Stimulated activated effector memory CD8-positive, alpha-beta T cell treated with anti-CD3 and anti-CD28 coated beads, Interleukin-12 subunit alpha, Interleukin-12 subunit beta, amount 100 ng/mL, for 72 hours (primary cell): ENCODE results near the gene LINGO1.
A peak's percentile ranks its signal among the peaks of the same experiment; 100 is the strongest.

Experiments
- ATAC-seq: fragments of 150-1000 bp; cut with Tn5 transposase; 2 replicates; pipeline ENCODE4 v1.10.0; 2021
- DNase-seq, 2 donors: peaks; one replicate each; pipeline ENCODE4 v3.0.0; 2021 to 2022; ENCODE audit warnings: low spot score in 2 of 2
- H3K27ac Mint-ChIP-seq: one replicate; pipeline ENCODE4 v1.8.0; 2022; ENCODE audit warnings: mild to moderate bottlenecking, mixed read lengths
- H3K36me3 Mint-ChIP-seq: one replicate; pipeline ENCODE4 v1.8.0; 2022; ENCODE audit warnings: mild to moderate bottlenecking, mixed read lengths
- H3K4me1 Mint-ChIP-seq: one replicate; pipeline ENCODE4 v1.8.0; 2022; ENCODE audit warnings: mixed read lengths
- H3K4me3 Mint-ChIP-seq: one replicate; pipeline ENCODE4 v1.8.0; 2022; ENCODE audit warnings: mild to moderate bottlenecking, mixed read lengths
- H3K9me3 Mint-ChIP-seq: one replicate; pipeline ENCODE4 v1.8.0; 2022; ENCODE audit warnings: mixed read lengths

The LINGO1 gene

DNA sequence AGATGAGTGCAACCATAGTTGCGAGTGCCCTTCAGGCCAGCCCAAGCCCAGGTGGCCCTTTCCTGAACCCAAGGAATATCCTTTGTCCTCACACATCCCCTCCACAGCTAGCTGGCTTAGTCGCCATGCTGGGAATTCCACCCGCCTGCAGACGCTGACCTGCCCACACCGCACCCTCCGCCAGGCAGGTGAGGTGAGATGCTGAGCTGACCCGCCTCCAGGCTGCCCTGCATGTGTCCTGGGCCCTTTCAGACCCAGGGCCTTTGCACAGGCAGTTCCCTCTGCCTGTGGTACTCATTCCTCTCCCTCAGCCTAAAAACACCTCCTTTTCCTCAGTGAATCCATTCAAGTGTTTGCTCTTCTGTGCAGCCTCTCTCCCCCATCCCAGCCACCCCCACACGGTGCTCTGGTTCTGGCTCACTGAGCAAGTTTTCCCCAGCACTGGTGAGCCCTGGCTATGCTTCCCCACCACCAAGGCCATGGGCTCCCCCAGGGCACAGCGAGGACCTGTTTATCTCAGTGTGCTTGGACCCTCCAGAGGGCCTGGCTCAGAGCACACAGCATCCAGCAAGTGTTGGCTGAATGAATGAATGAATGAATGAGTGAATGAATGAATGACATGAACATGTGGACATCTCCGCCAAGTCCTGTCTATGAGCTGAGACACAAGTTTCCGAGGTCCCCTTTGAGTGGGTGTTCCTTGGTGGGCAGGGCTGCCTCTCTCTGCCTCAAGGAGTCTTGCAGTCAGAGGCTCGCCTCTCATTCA lies 33.0 kb upstream of the LINGO1 start:
- H3K27ac Mint-ChIP-seq, result no peak overlapping the region
- H3K36me3 Mint-ChIP-seq, result no peaks in the 10 kb centered on the region
- no peak for DNase-seq
- H3K4me3 Mint-ChIP-seq, result no peak overlapping the region
- no peaks in the 10 kb centered on the region for H3K4me1 Mint-ChIP-seq
- ATAC-seq, result no peak
- H3K9me3 Mint-ChIP-seq, result no peaks in the 10 kb centered on the region

DNA sequence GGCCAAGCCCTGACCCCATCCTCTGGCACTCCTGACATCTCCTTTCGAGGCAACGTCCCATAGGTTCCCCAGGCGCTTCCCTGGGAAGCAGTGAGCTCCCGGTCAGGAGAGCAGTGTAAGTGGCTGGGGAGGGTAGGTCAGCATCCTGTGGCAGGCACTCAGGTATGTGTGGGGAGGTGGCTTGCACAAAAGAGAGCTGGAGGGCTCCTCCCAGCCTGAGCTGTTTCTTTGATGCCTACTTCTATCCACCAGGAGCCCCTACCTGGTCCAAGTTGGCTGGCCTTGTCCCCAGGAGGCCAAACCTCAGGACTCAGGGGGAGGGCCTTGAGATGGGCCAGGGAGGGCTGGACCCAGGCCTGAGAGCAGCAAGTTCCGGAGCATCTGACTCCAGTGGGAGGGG lies 31.7 kb upstream of the LINGO1 start:
- no peak overlapping the region for H3K27ac Mint-ChIP-seq
- ATAC-seq, result no peak
- H3K4me3 Mint-ChIP-seq, result no peak overlapping the region

GRCh38 chr15:77663256-77663655 lies 30.5 kb upstream of the LINGO1 start:
- H3K4me1 Mint-ChIP-seq, result no peaks in the 10 kb centered on the region
- ATAC-seq (no peak), DNase-seq (no peak)
- H3K27ac Mint-ChIP-seq, result no peak overlapping the region
- no peaks in the 10 kb centered on the region for H3K36me3 Mint-ChIP-seq
- H3K4me3 Mint-ChIP-seq, result no peak overlapping the region
- no peaks in the 10 kb centered on the region for H3K9me3 Mint-ChIP-seq

More for the DNA sequence above, 31.7 kb upstream of the LINGO1 start:
- H3K36me3 Mint-ChIP-seq, result no peaks in the 10 kb centered on the region
- no peaks in the 10 kb centered on the region for H3K9me3 Mint-ChIP-seq
- no peak for DNase-seq
- no peaks in the 10 kb centered on the region for H3K4me1 Mint-ChIP-seq

DNA sequence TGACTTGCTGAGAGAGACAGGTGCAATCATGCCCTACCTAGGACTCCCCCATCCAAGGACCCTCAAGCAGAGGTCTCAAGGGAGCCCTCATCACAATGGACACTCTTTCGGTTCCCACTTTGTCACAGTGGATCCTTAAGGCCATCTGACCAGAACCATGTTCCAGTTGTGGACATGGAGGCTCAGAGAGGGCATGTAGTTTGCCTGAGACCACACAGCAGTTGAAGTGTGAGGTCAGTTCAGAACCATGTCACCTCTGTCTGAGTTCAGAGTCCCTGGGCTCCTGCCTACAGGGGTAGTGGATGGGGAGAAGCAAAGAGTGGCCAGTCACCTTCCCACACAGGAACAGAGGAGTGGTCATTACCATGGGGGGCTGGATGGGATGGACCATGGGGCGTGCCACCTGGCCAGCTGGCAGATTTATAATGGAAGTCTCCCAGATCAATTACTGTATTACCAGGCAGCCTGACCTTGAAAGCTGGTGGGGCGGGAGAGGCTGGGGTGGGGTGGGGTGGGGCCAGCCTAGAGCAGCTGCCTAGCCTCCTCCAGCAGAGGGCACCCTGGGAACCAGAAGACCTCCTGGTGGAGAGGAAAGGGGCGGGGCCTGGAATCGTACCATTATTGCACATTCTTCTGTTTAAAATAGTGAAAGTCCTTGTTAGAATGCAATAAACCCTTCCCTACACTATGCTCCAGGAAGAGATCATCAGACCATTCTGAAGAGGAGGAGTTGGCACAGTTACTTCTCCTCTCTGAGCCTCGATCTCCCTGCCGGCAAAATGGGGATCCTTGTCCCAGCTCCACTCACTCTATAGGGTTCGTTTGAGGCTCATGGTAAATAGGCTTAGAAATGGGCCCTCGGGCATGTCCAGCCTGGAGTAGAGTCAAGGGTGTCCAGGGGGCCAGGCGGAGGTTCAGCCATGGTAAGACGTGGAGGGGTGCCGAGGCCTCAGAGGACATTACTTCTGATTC lies 26.9 kb upstream of the LINGO1 start:
- ATAC-seq (no peak), DNase-seq (peak in 1 of 2 donors; percentile 58)
- Mint-ChIP-seq H3K9me3 (no peaks in the 10 kb centered on the region), H3K4me3 (no peak overlapping the region), H3K36me3 (no peaks in the 10 kb centered on the region), H3K27ac (no peak overlapping the region), H3K4me1 (peaks cover 6% of the 10 kb centered on the region)

DNA sequence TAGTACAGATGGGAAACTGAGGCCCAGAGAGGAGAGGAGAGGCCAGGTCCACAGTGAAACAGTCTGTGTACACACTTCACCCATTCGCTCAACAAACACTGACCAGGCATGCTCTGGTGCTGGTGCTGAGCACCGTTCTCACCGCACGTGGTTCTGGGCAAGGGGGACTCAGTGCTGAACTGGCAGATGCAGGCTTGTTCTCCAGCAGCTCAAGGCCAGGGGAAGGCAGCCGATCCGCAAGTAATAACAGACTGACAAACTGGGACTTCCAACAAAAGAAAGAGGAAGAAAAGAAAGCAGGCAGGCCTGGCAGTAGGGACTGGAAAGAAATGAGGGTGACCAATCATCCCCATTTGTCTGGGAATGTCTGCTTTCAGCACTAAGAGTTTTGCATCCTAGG lies 25.6 kb upstream of the LINGO1 start:
- H3K27ac Mint-ChIP-seq, result no peak overlapping the region
- H3K4me3 Mint-ChIP-seq, result no peak overlapping the region

DNA sequence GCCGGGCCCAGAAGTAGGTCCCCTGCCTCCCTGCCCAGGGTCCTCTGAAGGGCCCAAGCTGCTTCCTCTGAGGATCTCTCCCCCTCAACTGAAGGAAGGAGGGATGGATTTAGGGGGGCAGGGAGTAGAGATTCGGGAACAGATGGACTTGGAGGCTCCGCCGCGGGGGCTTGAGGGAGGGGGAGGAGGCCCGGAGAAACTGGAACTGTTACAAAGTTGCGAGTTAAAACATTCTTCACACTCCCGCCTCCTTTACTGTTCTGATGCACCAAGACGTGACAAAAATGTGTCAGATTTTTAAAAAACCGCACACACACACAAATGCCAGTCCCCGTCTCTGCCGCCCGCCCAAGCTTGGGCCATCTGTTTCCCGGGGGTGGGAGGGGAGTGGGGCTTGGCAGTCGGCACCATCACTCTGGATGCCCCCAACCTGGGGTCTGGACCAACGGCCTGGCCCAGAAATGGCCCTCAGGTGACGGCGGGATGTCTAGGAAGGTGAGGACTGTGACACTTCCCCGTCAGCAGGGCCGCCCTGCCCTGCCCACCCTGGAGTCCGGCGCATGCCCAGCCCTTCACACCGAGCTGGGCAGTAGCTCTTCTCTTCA lies 25.0 kb upstream of the LINGO1 start:
- H3K4me3 Mint-ChIP-seq, result no peak overlapping the region
- DNase-seq, result no peak
- ATAC-seq, result no peak
- no peaks in the 10 kb centered on the region for H3K36me3 Mint-ChIP-seq
- H3K4me1 Mint-ChIP-seq, result peaks cover 6% of the 10 kb centered on the region
- H3K9me3 Mint-ChIP-seq, result no peaks in the 10 kb centered on the region
- H3K27ac Mint-ChIP-seq, result no peak overlapping the region

More for the DNA sequence above, 25.6 kb upstream of the LINGO1 start:
- ATAC-seq, result no peak
- no peaks in the 10 kb centered on the region for H3K9me3 Mint-ChIP-seq
- peaks cover 6% of the 10 kb centered on the region for H3K4me1 Mint-ChIP-seq
- DNase-seq, result no peak
- H3K36me3 Mint-ChIP-seq, result no peaks in the 10 kb centered on the region

DNA sequence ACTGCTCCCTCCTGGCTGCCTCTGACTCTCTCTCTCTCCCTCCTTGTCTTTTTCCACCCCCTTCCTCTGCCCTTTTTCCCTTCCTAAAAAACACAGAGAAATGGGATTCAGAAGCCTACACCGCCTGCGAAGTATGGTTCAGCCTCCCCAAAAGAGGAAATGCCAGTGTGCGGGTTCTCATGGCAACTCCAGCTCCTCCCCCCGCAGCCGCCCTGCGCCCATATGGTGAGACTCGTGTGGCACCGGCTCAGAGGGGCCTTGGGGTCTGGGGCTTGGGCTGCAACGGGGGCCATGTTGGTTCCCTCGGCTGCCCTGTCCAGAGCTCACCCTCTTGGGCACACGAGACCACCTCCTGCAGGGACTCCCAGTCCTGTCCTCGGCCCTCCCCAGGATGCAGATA lies 23.6 kb upstream of the LINGO1 start:
- no peak overlapping the region for H3K4me3 Mint-ChIP-seq

GRCh38 chr15:77654975-77655374 lies 22.3 kb upstream of the LINGO1 start:
- Mint-ChIP-seq H3K4me3 (no peak overlapping the region), H3K4me1 (peaks cover 6% of the 10 kb centered on the region), H3K36me3 (no peaks in the 10 kb centered on the region), H3K27ac (peak overlapping the region; percentile 69), H3K9me3 (no peaks in the 10 kb centered on the region)
- ATAC-seq, result no peak
- DNase-seq, result no peak

More for the DNA sequence above, 23.6 kb upstream of the LINGO1 start:
- H3K9me3 Mint-ChIP-seq, result no peaks in the 10 kb centered on the region
- no peak overlapping the region for H3K27ac Mint-ChIP-seq
- no peak for DNase-seq
- H3K36me3 Mint-ChIP-seq, result no peaks in the 10 kb centered on the region
- H3K4me1 Mint-ChIP-seq, result peaks cover 6% of the 10 kb centered on the region
- no peak for ATAC-seq

- ATAC-seq, result no peak
- peaks cover 6% of the 10 kb centered on the region for H3K4me1 Mint-ChIP-seq
Observed at GRCh38 chr15:77653832-77654480, 21.2 kb upstream of the LINGO1 start.

GRCh38 chr15:77650265-77650664 lies 17.6 kb upstream of the LINGO1 start:
- no peak overlapping the region for H3K4me3 Mint-ChIP-seq
- H3K4me1 Mint-ChIP-seq, result peaks cover 3% of the 10 kb centered on the region
- no peak for DNase-seq
- H3K27ac Mint-ChIP-seq, result no peak overlapping the region
- ATAC-seq, result peak; percentile 29
- H3K9me3 Mint-ChIP-seq, result no peaks in the 10 kb centered on the region
- H3K36me3 Mint-ChIP-seq, result no peaks in the 10 kb centered on the region

More at GRCh38 chr15:77653832-77654480, 21.2 kb upstream of the LINGO1 start:
- DNase-seq, result no peak
- H3K36me3 Mint-ChIP-seq, result no peaks in the 10 kb centered on the region
- H3K9me3 Mint-ChIP-seq, result no peaks in the 10 kb centered on the region
- no peak overlapping the region for H3K4me3 Mint-ChIP-seq
- no peak overlapping the region for H3K27ac Mint-ChIP-seq

DNA sequence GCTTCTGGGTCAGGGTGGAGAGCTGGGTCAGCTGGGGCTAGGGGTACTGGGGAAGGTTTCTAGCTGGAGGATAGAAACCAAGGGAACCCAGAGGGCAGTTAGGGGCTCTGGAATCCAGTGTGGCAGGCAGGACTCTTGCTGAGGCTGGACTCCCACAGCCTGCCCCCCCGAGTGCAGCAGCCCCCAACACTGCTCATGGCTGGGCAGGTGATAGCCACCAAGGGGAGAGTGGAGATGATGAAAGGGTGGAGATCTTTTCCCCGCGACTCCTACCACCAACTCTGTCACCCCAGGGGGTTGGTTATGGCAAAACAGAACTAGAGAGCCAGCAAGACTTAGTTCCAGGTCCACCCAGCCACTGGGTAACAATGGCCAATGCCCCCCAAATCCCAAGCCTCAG lies 16.9 kb upstream of the LINGO1 start:
- no peaks in the 10 kb centered on the region for H3K4me1 Mint-ChIP-seq
- no peak for ATAC-seq
- no peak for DNase-seq
- no peaks in the 10 kb centered on the region for H3K9me3 Mint-ChIP-seq
- H3K27ac Mint-ChIP-seq, result no peak overlapping the region
- H3K36me3 Mint-ChIP-seq, result no peaks in the 10 kb centered on the region
- no peak overlapping the region for H3K4me3 Mint-ChIP-seq

DNA sequence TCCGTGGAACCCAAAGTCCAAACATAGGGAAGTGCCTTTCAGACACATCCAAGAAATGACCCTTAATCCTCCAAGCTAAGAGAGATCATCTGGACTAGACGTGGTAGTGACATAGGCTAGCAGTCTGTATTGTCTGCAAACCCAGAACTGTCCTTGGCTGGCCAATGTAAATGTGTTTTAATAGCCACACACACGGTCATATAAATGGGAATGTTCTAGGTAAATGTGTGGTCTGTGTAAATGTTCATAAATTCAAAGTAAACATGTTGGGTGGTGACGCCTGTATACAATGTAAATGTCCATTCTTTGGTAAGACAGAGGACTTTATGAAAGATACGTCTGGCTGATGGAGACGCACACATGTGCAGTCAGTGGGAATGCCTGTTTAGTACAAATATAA lies 16.3 kb upstream of the LINGO1 start:
- DNase-seq (no peak), ATAC-seq (no peak)
- no peaks in the 10 kb centered on the region for H3K36me3 Mint-ChIP-seq
- no peak overlapping the region for H3K4me3 Mint-ChIP-seq
- H3K4me1 Mint-ChIP-seq, result no peaks in the 10 kb centered on the region
- no peaks in the 10 kb centered on the region for H3K9me3 Mint-ChIP-seq
- no peak overlapping the region for H3K27ac Mint-ChIP-seq

DNA sequence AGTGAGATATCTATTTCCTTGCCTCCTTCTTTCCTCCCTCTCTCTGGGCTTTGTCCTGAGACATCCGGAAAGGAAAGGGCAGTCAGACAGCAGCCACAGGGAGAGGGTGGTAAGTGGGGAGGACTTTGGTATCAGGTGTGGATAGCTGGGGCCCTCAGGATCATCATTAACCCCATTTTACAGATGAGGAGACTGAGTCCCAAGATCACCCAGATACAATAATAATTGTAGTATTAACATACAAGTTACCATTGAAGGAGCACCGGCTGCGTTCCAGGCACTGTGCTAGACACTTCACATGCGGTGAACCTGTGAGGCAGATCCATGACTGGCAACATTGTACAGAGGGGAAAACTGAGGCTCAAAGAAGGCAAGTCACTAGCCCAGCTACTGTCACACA lies 15.2 kb upstream of the LINGO1 start:
- DNase-seq, result no peak
- Mint-ChIP-seq H3K4me3 (no peak overlapping the region), H3K27ac (no peak overlapping the region), H3K9me3 (no peaks in the 10 kb centered on the region), H3K36me3 (no peaks in the 10 kb centered on the region), H3K4me1 (no peaks in the 10 kb centered on the region)
- no peak for ATAC-seq

DNA sequence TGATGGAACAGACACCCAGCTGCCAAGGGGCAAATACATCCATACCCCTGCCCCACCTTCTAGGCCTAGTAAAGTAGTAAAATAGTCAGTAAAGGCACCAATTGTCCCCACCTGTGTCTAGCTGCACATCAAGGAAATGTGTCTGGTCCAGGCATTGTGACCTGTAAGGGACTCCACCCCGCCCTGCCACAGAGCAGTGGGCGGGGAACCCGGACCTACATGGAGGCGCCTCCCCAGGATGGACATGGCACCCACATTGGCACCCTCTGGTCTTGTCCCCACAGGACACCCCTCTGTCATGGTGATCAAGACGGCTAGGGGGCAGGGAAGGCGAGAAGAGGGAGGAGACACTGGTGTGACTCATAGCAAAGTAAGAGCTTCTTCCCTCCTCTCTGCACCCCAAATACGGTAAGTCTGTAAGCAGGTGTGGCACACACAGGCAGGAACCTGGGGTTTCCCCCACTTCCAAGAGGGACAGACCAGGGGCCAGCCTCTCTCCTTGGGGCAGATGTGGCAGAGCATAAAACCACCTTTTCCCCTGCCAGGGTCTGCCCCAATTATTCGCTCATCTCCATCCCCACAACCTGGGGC lies 13.5 kb upstream of the LINGO1 start:
- DNase-seq, result no peak
- H3K4me3 Mint-ChIP-seq, result no peak overlapping the region
- no peaks in the 10 kb centered on the region for H3K4me1 Mint-ChIP-seq
- no peaks in the 10 kb centered on the region for H3K36me3 Mint-ChIP-seq
- ATAC-seq, result no peak
- H3K9me3 Mint-ChIP-seq, result no peaks in the 10 kb centered on the region
- no peak overlapping the region for H3K27ac Mint-ChIP-seq

GRCh38 chr15:77645602-77646001 lies 12.9 kb upstream of the LINGO1 start:
- no peaks in the 10 kb centered on the region for H3K4me1 Mint-ChIP-seq
- H3K36me3 Mint-ChIP-seq, result no peaks in the 10 kb centered on the region
- no peaks in the 10 kb centered on the region for H3K9me3 Mint-ChIP-seq
- H3K27ac Mint-ChIP-seq, result no peak overlapping the region
- ATAC-seq (no peak), DNase-seq (no peak)
- H3K4me3 Mint-ChIP-seq, result no peak overlapping the region
